Panc1 (cell line): ENCODE measurements around the gene TPSG1. TPM values are rescaled to one million over a fixed set of nuclear protein-coding genes. Genes with fewer than 3 reads are reported as not detected.

Source experiments
- ATAC-seq: fragments of 200-7000 bp; cut with Tn5 transposase; 2 replicates; pipeline ENCODE4 v1.9.1; 2020; ENCODE audit warnings: mild to moderate bottlenecking, moderate library complexity
- BruUV-seq: library from RNA; stranded (reverse); fragments of 400-500 nt; replicated peaks from 2 replicates; lab custom pipeline; 2021; lab: Mats Ljungman, UMichigan
- CTCF ChIA-PET: fragments of 300-600 bp; sonication (Branson Sonifier 250); formaldehyde crosslinking; loops from one replicate; lab custom pipeline; 2022; ENCODE audit warnings: antibody characterized with exemption; lab: Charles Lee
- POLR2A ChIA-PET: fragments of 300-600 bp; sonication (Branson Sonifier 250); formaldehyde crosslinking; loops from one replicate; lab custom pipeline; 2022; ENCODE audit warnings: antibody characterized with exemption; lab: Charles Lee
- DNase-seq: peaks from one replicate; pipeline ENCODE4 v3.0.0-alpha.2; 2010; ENCODE audit warnings: low read depth, low spot score
- H3K27ac ChIP-seq: 2 replicates; pipeline ENCODE4 v1.5.1; 2011; ENCODE audit warnings: mild to moderate bottlenecking, low read length, inconsistent platforms
- H3K27me3 ChIP-seq: fragments of 200-500 bp; sonication (Bioruptor generic); 2 replicates; pipeline ENCODE4 v1.6.0; 2014; ENCODE audit warnings: low read length, inconsistent platforms; ENCODE audit not compliant: control insufficient read depth, insufficient read depth
- H3K36me3 ChIP-seq: fragments of 200-500 bp; sonication (Bioruptor generic); 2 replicates; pipeline ENCODE4 v1.5.1; 2014; ENCODE audit warnings: inconsistent platforms, mild to moderate bottlenecking, low read length, moderate library complexity; ENCODE audit not compliant: control insufficient read depth, insufficient read depth
- H3K4me1 ChIP-seq: 2 replicates; pipeline ENCODE4 v1.5.1; 2011; ENCODE audit warnings: inconsistent platforms, mild to moderate bottlenecking, low read length, moderate library complexity; ENCODE audit not compliant: control insufficient read depth, insufficient read depth
- H3K4me3 ChIP-seq, 2 experiments: 2 replicates each; pipeline ENCODE4 v1.5.1; 2011 to 2012; ENCODE audit warnings: low read depth in 2 of 2, low read length in 2 of 2, mild to moderate bottlenecking in 2 of 2, inconsistent platforms in 1 of 2, moderate library complexity in 1 of 2
- H3K9me3 ChIP-seq: fragments of 200-500 bp; sonication (Bioruptor generic); 2 replicates; pipeline ENCODE4 v1.5.1; 2014; ENCODE audit warnings: low read depth, mild to moderate bottlenecking, inconsistent platforms, low read length, moderate library complexity; ENCODE audit not compliant: control insufficient read depth, insufficient read depth
- POLR2AphosphoS5 ChIP-seq: IDR thresholded peaks from 2 replicates; pipeline ENCODE4 v1.6.1; 2012; ENCODE audit warnings: mild to moderate bottlenecking, low read depth, low read length, moderate library complexity
- SIN3A ChIP-seq: IDR thresholded peaks from 2 replicates; pipeline ENCODE4 v1.6.1; 2012; ENCODE audit warnings: low read depth, mild to moderate bottlenecking, low read length, moderate library complexity, borderline replicate concordance; ENCODE audit not compliant: insufficient read depth
- TCF7L2 ChIP-seq: IDR thresholded peaks from 2 replicates; pipeline ENCODE4 v1.6.1; 2011; ENCODE audit warnings: mild to moderate bottlenecking, low read depth, low read length, inconsistent platforms
- in situ Hi-C: cut with HindIII; loops from 2 replicates; pipeline ENCODE4 v1.10.0; 2016; ENCODE audit warnings: low sequenced_read_pairs, low pct_unique_long_range_greater_than_20kb
- intact Hi-C: fragments of 100-400 bp; cut with micrococcal nuclease; formaldehyde crosslinking; loops from one replicate; pipeline ENCODE4 v1.10.0; 2022; ENCODE audit not compliant: unreplicated experiment
- total RNA-seq: library from RNA; stranded (reverse); gene quantifications from one replicate; pipeline ENCODE4 v1.2.1, GENCODE V29; 2021; ENCODE audit not compliant: unreplicated experiment
- TF ChIP-seq, protein P1 (sequence below): fragments of 450-650 bp; IDR thresholded peaks from 2 replicates; pipeline ENCODE4 v1.5.1; 2017; ENCODE audit warnings: mild to moderate bottlenecking
- TF ChIP-seq, protein P2 (sequence below), 2 experiments: IDR thresholded peaks; 2 replicates each; pipeline ENCODE4 v1.6.1; 2011 to 2012; ENCODE audit warnings: low read depth in 2 of 2, control low read depth in 1 of 2, low read length in 1 of 2, mild to moderate bottlenecking in 1 of 2, moderate library complexity in 1 of 2; ENCODE audit not compliant: insufficient read depth in 1 of 2

The TPSG1 gene
- total RNA-seq, 1 experiment from 2014 or later = 4.6 TPM

DNA sequence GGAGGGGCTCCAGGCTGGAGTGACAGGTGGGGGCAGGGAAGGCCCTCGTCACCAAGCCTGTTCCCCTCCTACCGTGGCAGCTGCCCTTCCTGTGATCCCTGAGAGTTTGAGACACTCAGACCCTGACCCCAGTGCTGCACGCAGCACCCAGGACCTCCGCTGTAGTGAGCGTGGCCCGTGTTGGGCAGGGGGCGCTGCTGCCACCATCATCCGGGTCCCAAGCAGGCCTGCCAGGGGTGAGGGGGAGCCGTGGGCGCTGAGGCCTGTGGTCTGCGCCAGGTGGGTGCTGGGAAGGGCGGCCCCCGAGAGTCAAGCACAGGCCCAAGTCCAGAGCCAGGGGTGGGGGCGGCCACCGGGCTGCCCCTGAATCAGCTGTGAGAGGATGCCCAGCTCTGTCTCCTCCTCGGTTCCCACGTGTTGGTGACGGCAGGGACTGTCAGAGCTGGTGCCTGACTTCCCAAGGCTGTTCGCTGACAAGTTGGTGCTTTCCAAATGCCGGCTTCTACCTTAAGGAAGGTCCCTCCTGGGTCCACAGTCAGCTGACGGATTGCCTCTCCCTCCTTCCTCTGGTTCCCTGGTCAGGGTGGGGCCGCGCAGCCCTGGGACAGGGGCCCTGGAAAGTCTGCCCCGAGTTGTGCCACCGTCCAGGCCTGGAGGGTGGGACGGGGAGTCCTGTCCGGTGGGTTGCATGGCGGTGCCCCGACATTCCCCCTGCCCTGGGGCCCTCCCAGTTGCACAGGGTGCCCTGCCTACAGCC, 31.1 kb downstream of the TPSG1 start:
- ChIA-PET CTCF (interaction anchor here (0.7 to 1.1 kb wide), 2 partner anchors 83 to 88 kb away, joined by 3 read pairs; no protein-coding TSS in a partner anchor), POLR2A (no interaction called here)
- no TSS peak for BruUV-seq
- no peak overlapping the region for H3K4me3 ChIP-seq
- ATAC-seq (peak; percentile 35), DNase-seq (no peak)
- no peaks in the 10 kb centered on the region for H3K9me3 ChIP-seq
- 0 out of 2 replicates have a peak overlapping the region, but pooled peaks have one; percentile 30 for H3K27ac ChIP-seq
- intact Hi-C loops = loop anchor here (2.0 kb wide), 1 partner anchor 87 kb away; no protein-coding TSS in a partner anchor
- no peaks in the 10 kb centered on the region for H3K27me3 ChIP-seq
- peaks cover 34% of the 10 kb centered on the region for H3K4me1 ChIP-seq
- no peak for TF ChIP-seq SIN3A
- TF ChIP-seq, protein P1, sequence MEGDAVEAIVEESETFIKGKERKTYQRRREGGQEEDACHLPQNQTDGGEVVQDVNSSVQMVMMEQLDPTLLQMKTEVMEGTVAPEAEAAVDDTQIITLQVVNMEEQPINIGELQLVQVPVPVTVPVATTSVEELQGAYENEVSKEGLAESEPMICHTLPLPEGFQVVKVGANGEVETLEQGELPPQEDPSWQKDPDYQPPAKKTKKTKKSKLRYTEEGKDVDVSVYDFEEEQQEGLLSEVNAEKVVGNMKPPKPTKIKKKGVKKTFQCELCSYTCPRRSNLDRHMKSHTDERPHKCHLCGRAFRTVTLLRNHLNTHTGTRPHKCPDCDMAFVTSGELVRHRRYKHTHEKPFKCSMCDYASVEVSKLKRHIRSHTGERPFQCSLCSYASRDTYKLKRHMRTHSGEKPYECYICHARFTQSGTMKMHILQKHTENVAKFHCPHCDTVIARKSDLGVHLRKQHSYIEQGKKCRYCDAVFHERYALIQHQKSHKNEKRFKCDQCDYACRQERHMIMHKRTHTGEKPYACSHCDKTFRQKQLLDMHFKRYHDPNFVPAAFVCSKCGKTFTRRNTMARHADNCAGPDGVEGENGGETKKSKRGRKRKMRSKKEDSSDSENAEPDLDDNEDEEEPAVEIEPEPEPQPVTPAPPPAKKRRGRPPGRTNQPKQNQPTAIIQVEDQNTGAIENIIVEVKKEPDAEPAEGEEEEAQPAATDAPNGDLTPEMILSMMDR = no peak
- TF ChIP-seq, protein P2, sequence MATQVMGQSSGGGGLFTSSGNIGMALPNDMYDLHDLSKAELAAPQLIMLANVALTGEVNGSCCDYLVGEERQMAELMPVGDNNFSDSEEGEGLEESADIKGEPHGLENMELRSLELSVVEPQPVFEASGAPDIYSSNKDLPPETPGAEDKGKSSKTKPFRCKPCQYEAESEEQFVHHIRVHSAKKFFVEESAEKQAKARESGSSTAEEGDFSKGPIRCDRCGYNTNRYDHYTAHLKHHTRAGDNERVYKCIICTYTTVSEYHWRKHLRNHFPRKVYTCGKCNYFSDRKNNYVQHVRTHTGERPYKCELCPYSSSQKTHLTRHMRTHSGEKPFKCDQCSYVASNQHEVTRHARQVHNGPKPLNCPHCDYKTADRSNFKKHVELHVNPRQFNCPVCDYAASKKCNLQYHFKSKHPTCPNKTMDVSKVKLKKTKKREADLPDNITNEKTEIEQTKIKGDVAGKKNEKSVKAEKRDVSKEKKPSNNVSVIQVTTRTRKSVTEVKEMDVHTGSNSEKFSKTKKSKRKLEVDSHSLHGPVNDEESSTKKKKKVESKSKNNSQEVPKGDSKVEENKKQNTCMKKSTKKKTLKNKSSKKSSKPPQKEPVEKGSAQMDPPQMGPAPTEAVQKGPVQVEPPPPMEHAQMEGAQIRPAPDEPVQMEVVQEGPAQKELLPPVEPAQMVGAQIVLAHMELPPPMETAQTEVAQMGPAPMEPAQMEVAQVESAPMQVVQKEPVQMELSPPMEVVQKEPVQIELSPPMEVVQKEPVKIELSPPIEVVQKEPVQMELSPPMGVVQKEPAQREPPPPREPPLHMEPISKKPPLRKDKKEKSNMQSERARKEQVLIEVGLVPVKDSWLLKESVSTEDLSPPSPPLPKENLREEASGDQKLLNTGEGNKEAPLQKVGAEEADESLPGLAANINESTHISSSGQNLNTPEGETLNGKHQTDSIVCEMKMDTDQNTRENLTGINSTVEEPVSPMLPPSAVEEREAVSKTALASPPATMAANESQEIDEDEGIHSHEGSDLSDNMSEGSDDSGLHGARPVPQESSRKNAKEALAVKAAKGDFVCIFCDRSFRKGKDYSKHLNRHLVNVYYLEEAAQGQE (IDR thresholded peaks at IDR 0.05; ENCODE audit: insufficient read depth in 1 of 2, low read depth in 2 of 2, low read length in 1 of 2) = no peak
- no peak for TF ChIP-seq POLR2AphosphoS5
- no peak for TF ChIP-seq TCF7L2
- H3K36me3 ChIP-seq = no peaks in the 10 kb centered on the region
- in situ Hi-C loops = no loop called here

DNA sequence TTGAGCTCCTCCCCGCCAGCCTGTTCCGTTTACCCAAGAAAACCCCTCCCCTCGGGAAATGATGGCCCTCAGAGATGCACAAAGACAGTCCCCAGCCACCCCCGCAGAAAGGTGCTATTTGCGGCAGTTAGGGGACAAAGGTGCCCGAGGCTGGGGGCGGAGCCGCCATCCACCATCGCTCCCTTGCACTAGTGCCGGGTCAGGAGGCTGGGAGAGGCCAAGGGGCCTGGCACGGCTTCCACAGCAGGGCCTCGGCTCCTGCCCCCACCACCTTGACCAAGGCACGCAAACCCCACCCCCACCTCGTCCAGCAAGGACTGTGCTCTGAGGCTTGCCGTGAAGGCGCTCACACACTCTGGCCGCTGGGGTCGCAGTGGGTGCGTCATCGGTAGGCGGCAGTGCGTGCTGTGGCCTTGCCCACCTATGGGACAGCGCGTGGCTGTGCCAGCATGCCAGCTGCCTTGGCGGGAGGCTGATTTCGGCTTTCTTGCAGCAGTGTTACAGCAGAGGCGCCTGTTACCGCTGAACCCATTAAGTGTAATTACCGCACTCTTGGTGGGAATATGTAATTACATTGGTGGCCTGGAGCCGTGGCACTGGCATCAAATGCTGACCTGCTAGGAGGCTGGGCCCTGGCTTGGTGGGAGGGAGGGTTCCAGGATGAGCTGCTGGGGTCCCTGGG, 31.8 kb downstream of the TPSG1 start:
- no peaks in the 10 kb centered on the region for H3K9me3 ChIP-seq
- H3K36me3 ChIP-seq = no peaks in the 10 kb centered on the region
- ChIA-PET POLR2A (no interaction called here), CTCF (interaction anchor here (0.7 to 1.1 kb wide), 2 partner anchors 82 to 87 kb away, joined by 3 read pairs; no protein-coding TSS in a partner anchor)
- no TSS peak for BruUV-seq
- peak overlapping the region in 1 of 2 experiments; percentile 18; a peak in 1 of 4 replicates for H3K4me3 ChIP-seq
- ATAC-seq = peak; percentile 78
- TF ChIP-seq, protein P1 = peak; percentile 18; the same call in 1 of the 2 replicates
- TF ChIP-seq, protein P2 (IDR thresholded peaks at IDR 0.05; ENCODE audit: insufficient read depth in 1 of 2, low read depth in 2 of 2, low read length in 1 of 2) = no peak
- intact Hi-C loops = no loop called here
- no peaks in the 10 kb centered on the region for H3K27me3 ChIP-seq
- peak overlapping the region; percentile 76 for H3K27ac ChIP-seq
- peaks cover 34% of the 10 kb centered on the region for H3K4me1 ChIP-seq
- DNase-seq = no peak
- in situ Hi-C loops = no loop called here
